ENCODE data around the gene DGKI.

Gene DGKI

GRCh38 chr7:137527634-137528033 lies 319.1 kb downstream of the DGKI start:
- no peak overlapping the region for H3K4me3 ChIP-seq (ENCODE audit: insufficient read length, low read depth)
- no peaks in the 10 kb centered on the region for H3K27me3 ChIP-seq (ENCODE audit: insufficient read depth, insufficient read length)
- H3K4me1 ChIP-seq (ENCODE audit: insufficient read depth, insufficient read length) = no peaks in the 10 kb centered on the region
- DNase-seq (ENCODE audit: low read depth, low spot score) = no peak
- no peak for TF ChIP-seq SUZ12 (IDR thresholded peaks at IDR 0.05; ENCODE audit: extremely low read depth, insufficient read depth, insufficient read length)
- no peak for TF ChIP-seq YY1 (IDR thresholded peaks at IDR 0.05; ENCODE audit: insufficient read depth, insufficient read length)
- TF ChIP-seq ZNF274 (IDR thresholded peaks at IDR 0.05; ENCODE audit: low read depth, low read length) = no peak
- H3K9ac ChIP-seq (ENCODE audit: insufficient read length, low read depth) = no peak overlapping the region
- H3K36me3 ChIP-seq (ENCODE audit: insufficient read depth, insufficient read length, low read length) = no peaks in the 10 kb centered on the region
- no peaks in the 10 kb centered on the region for H3K9me3 ChIP-seq (ENCODE audit: insufficient read depth, low read length)

GRCh38 chr7:137523171-137523570 lies 323.6 kb downstream of the DGKI start:
- Histone ChIP-seq H3K4me3 (ENCODE audit: insufficient read length, low read depth) (no peak overlapping the region), H3K9ac (ENCODE audit: insufficient read length, low read depth) (no peak overlapping the region), H3K9me3 (ENCODE audit: insufficient read depth, low read length) (no peaks in the 10 kb centered on the region), H3K36me3 (ENCODE audit: insufficient read depth, insufficient read length, low read length) (no peaks in the 10 kb centered on the region), H3K4me1 (ENCODE audit: insufficient read depth, insufficient read length) (no peaks in the 10 kb centered on the region), H3K27me3 (ENCODE audit: insufficient read depth, insufficient read length) (no peaks in the 10 kb centered on the region)
- DNase-seq (ENCODE audit: low read depth, low spot score) = no peak
- TF ChIP-seq ZNF274 (IDR thresholded peaks at IDR 0.05; ENCODE audit: low read depth, low read length) (no peak), SUZ12 (IDR thresholded peaks at IDR 0.05; ENCODE audit: extremely low read depth, insufficient read depth, insufficient read length) (no peak), YY1 (IDR thresholded peaks at IDR 0.05; ENCODE audit: insufficient read depth, insufficient read length) (no peak)

- Histone ChIP-seq H3K27me3 (ENCODE audit: insufficient read depth, insufficient read length) (no peaks in the 10 kb centered on the region), H3K36me3 (ENCODE audit: insufficient read depth, insufficient read length, low read length) (no peaks in the 10 kb centered on the region), H3K9me3 (ENCODE audit: insufficient read depth, low read length) (no peaks in the 10 kb centered on the region), H3K4me3 (ENCODE audit: insufficient read length, low read depth) (no peak overlapping the region), H3K4me1 (ENCODE audit: insufficient read depth, insufficient read length) (no peaks in the 10 kb centered on the region), H3K9ac (ENCODE audit: insufficient read length, low read depth) (no peak overlapping the region)
- DNase-seq (ENCODE audit: low read depth, low spot score) = no peak
- TF ChIP-seq SUZ12 (IDR thresholded peaks at IDR 0.05; ENCODE audit: extremely low read depth, insufficient read depth, insufficient read length) (no peak), ZNF274 (IDR thresholded peaks at IDR 0.05; ENCODE audit: low read depth, low read length) (no peak), YY1 (IDR thresholded peaks at IDR 0.05; ENCODE audit: insufficient read depth, insufficient read length) (no peak)
Measured at GRCh38 chr7:137521451-137521850, 325.3 kb downstream of the DGKI start.

GRCh38 chr7:137519947-137520346 lies 326.8 kb downstream of the DGKI start:
- H3K9ac ChIP-seq (ENCODE audit: insufficient read length, low read depth) = no peak overlapping the region
- H3K4me3 ChIP-seq (ENCODE audit: insufficient read length, low read depth) = no peak overlapping the region
- H3K36me3 ChIP-seq (ENCODE audit: insufficient read depth, insufficient read length, low read length) = no peaks in the 10 kb centered on the region
- H3K27me3 ChIP-seq (ENCODE audit: insufficient read depth, insufficient read length) = no peaks in the 10 kb centered on the region
- H3K9me3 ChIP-seq (ENCODE audit: insufficient read depth, low read length) = no peaks in the 10 kb centered on the region
- no peaks in the 10 kb centered on the region for H3K4me1 ChIP-seq (ENCODE audit: insufficient read depth, insufficient read length)
- no peak for TF ChIP-seq SUZ12 (IDR thresholded peaks at IDR 0.05; ENCODE audit: extremely low read depth, insufficient read depth, insufficient read length)
- no peak for TF ChIP-seq YY1 (IDR thresholded peaks at IDR 0.05; ENCODE audit: insufficient read depth, insufficient read length)
- no peak for TF ChIP-seq ZNF274 (IDR thresholded peaks at IDR 0.05; ENCODE audit: low read depth, low read length)
- no peak for DNase-seq (ENCODE audit: low read depth, low spot score)

GRCh38 chr7:137519181-137519691 lies 327.5 kb downstream of the DGKI start:
- Histone ChIP-seq H3K9me3 (ENCODE audit: insufficient read depth, low read length) (no peaks in the 10 kb centered on the region), H3K4me1 (ENCODE audit: insufficient read depth, insufficient read length) (no peaks in the 10 kb centered on the region)
- no peak for DNase-seq (ENCODE audit: low read depth, low spot score)

GRCh38 chr7:137513091-137513490 lies 333.7 kb downstream of the DGKI start:
- H3K36me3 ChIP-seq (ENCODE audit: insufficient read depth, insufficient read length, low read length) = no peaks in the 10 kb centered on the region
- H3K9ac ChIP-seq (ENCODE audit: insufficient read length, low read depth) = no peak overlapping the region
- no peak for DNase-seq (ENCODE audit: low read depth, low spot score)
- H3K27me3 ChIP-seq (ENCODE audit: insufficient read depth, insufficient read length) = no peaks in the 10 kb centered on the region
- TF ChIP-seq YY1 (IDR thresholded peaks at IDR 0.05; ENCODE audit: insufficient read depth, insufficient read length) (no peak), SUZ12 (IDR thresholded peaks at IDR 0.05; ENCODE audit: extremely low read depth, insufficient read depth, insufficient read length) (no peak), ZNF274 (IDR thresholded peaks at IDR 0.05; ENCODE audit: low read depth, low read length) (no peak)
- H3K4me3 ChIP-seq (ENCODE audit: insufficient read length, low read depth) = no peak overlapping the region
- no peaks in the 10 kb centered on the region for H3K9me3 ChIP-seq (ENCODE audit: insufficient read depth, low read length)
- H3K4me1 ChIP-seq (ENCODE audit: insufficient read depth, insufficient read length) = no peaks in the 10 kb centered on the region

More at GRCh38 chr7:137519181-137519691, 327.5 kb downstream of the DGKI start:
- H3K9ac ChIP-seq (ENCODE audit: insufficient read length, low read depth) = no peak overlapping the region
- no peaks in the 10 kb centered on the region for H3K27me3 ChIP-seq (ENCODE audit: insufficient read depth, insufficient read length)
- H3K4me3 ChIP-seq (ENCODE audit: insufficient read length, low read depth) = no peak overlapping the region
- TF ChIP-seq YY1 (IDR thresholded peaks at IDR 0.05; ENCODE audit: insufficient read depth, insufficient read length) (no peak), ZNF274 (IDR thresholded peaks at IDR 0.05; ENCODE audit: low read depth, low read length) (no peak), SUZ12 (IDR thresholded peaks at IDR 0.05; ENCODE audit: extremely low read depth, insufficient read depth, insufficient read length) (no peak)
- H3K36me3 ChIP-seq (ENCODE audit: insufficient read depth, insufficient read length, low read length) = no peaks in the 10 kb centered on the region

- H3K36me3 ChIP-seq (ENCODE audit: insufficient read depth, insufficient read length, low read length) = no peaks in the 10 kb centered on the region
- TF ChIP-seq ZNF274 (IDR thresholded peaks at IDR 0.05; ENCODE audit: low read depth, low read length) (no peak), SUZ12 (IDR thresholded peaks at IDR 0.05; ENCODE audit: extremely low read depth, insufficient read depth, insufficient read length) (no peak), YY1 (IDR thresholded peaks at IDR 0.05; ENCODE audit: insufficient read depth, insufficient read length) (no peak)
- H3K27me3 ChIP-seq (ENCODE audit: insufficient read depth, insufficient read length) = no peaks in the 10 kb centered on the region
- H3K9ac ChIP-seq (ENCODE audit: insufficient read length, low read depth) = no peak overlapping the region
- H3K9me3 ChIP-seq (ENCODE audit: insufficient read depth, low read length) = no peaks in the 10 kb centered on the region
- H3K4me3 ChIP-seq (ENCODE audit: insufficient read length, low read depth) = no peak overlapping the region
- H3K4me1 ChIP-seq (ENCODE audit: insufficient read depth, insufficient read length) = no peaks in the 10 kb centered on the region
- DNase-seq (ENCODE audit: low read depth, low spot score) = no peak
Measured at GRCh38 chr7:137507096-137507495, 339.7 kb downstream of the DGKI start.

All from NT2/D1 (cell line).